Mucosa of gallbladder (tissue), 1 donor: ENCODE results near the gene ZNF454. TPM values are rescaled to one million over a fixed set of nuclear protein-coding genes. Genes with fewer than 3 reads are reported as not detected.

Experiments used
- DNase-seq: peaks from one replicate; pipeline ENCODE4 v3.0.0-alpha.2; 2020; ENCODE audit warnings: low spot score
- total RNA-seq: library from RNA; stranded (reverse); gene quantifications from one replicate; pipeline ENCODE4 v1.2.1, GENCODE V29; 2021
- donor health status: DM: no; HTN: no; CAD: no.

Gene ZNF454
- 5.6 TPM for total RNA-seq

DNA sequence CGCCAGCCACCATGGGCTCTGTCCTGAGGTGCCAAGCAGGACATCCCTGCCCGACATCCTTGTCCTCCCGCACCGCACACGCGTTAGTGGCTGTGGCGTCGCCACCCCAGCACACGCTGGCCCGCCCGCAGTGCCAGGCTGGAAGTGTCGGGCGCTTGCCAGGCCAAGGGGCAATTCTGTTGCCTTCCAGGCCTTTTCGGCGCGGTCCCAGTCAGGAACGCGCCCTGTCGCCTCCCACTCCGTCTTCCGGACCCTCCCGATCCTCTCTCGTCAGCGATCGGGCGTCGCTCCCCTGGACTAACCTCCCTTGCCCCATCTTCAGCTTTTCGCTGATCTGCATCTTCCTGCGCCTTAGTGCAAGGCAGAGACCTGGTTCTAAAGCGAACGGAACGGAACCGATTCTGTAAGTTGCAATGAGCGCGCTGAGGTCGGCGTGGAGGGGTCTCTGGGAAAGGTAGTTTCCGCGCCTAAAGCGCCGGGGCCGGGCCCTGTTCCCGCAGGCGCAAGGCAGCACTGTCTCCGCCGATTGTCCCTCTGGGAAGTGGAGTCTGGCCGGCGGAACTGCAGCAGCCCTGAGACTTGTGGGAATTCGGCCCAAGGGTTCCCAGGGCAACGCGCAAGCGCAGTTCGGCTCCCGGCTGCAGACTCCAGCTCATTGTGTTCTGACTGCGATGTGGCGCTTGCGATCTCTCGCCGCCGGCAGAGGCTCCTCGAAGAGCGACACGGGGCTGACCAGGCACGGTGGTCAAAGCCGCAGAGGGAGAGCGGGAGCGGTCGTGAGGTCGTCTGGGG, at the start of gene ZNF454:
TSS of gene ZNF454 (plus strand) at position 630 of the 792 bp plus-strand sequence. CDS start 1,594 bp downstream, outside the sequence.
- DNase-seq = peak; percentile 95

GRCh38 chr5:178895615-178896571, 45.1 kb upstream of the ZNF454 start, which contains the start of gene ZFP2:
Gene ZFP2, plus strand, starts transcription at chr5:178895913. Its CDS starts 35,401 bp downstream, at chr5:178931314.
- peak; percentile 62 for DNase-seq

- no peak for DNase-seq
Observed at GRCh38 chr5:178899289-178899688, 41.7 kb upstream of the ZNF454 start.

GRCh38 chr5:178902849-178903248, 38.1 kb upstream of the ZNF454 start:
- DNase-seq = no peak

- DNase-seq = no peak
Observed at GRCh38 chr5:178931846-178932760, 8.9 kb upstream of the ZNF454 start.

DNA sequence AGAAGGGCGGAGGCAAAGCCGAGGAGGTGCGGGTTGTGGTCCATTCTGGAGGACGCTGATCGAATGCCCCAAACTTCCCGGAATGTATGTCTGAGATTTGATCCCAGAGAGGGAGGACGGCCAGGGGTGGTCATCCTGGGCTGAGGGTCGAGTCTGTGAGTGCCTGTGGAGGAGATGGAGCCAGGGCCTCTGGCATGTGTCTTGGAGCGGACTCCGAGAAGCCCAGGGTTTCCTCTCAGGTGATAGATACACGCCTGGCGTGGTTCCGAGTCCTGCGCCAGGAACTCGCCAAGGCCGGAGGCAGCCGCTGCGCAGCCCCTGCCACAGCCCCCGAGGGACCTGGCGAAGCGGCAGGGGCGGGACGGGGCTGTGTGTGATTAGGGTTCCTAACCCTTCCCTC, 363 bp downstream of the ZNF454 start:
- no peak for DNase-seq

DNA sequence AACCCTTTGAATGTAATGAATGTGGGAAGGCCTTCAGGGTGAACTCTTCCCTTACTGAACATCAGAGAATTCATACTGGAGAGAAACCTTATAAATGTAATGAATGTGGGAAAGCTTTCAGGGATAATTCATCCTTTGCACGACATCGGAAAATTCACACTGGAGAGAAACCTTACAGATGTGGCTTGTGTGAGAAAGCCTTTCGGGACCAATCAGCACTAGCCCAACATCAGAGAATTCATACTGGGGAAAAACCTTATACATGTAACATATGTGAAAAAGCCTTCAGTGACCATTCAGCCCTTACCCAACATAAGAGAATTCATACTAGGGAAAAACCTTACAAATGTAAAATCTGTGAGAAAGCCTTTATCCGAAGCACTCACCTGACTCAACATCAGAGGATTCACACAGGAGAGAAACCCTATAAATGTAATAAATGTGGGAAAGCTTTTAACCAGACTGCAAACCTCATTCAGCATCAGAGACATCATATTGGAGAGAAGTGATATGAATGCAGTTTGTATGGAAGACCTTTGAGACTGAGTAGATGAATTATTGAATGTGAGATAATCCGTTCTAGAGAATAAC, 24.6 kb downstream of the ZNF454 start:
- DNase-seq = no peak

DNA sequence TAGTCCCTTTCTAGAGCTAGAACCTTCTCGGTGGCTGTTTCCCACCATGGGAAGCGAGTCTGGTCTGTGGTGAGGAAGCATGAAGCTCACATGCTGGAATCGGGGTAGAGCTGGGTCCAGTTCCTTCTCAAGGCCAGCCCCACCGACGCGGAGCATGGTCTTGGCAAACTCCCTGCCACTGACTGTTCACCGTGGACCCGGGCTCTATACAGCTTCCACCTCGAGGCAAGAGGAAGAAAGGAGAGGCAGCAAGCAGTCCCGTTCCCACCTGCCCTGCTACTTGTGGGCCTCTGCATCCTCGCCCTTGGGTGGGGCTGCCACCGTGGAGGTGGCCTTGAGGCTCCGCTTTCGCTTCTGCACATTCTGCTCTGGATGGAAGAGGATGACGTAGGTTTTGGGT, 40.4 kb downstream of the ZNF454 start:
- no peak for DNase-seq

DNA sequence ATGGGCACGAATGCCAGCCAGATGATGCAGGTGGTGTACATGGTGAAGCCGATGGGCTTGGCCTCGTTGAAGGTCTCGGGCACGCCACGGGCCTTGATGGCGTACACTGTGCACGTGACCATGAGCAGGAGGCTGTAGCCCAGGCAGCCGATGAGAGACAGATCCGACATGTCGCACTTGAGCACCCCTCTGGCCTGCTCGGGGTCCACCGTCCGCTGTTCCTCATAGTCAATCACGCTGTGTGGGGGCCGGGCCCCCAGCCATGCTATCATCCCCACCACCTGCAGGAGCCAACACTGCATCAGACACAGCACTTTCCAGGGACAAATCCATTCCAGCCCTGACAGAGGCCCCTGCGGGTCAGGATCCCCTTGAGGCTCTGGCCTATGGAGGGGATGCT, 41.9 kb downstream of the ZNF454 start:
- DNase-seq = no peak

- no peak for DNase-seq
Observed at GRCh38 chr5:178983728-178984127, 42.7 kb downstream of the ZNF454 start.

GRCh38 chr5:178984145-178985072, 43.4 kb downstream of the ZNF454 start:
- DNase-seq = no peak

DNA sequence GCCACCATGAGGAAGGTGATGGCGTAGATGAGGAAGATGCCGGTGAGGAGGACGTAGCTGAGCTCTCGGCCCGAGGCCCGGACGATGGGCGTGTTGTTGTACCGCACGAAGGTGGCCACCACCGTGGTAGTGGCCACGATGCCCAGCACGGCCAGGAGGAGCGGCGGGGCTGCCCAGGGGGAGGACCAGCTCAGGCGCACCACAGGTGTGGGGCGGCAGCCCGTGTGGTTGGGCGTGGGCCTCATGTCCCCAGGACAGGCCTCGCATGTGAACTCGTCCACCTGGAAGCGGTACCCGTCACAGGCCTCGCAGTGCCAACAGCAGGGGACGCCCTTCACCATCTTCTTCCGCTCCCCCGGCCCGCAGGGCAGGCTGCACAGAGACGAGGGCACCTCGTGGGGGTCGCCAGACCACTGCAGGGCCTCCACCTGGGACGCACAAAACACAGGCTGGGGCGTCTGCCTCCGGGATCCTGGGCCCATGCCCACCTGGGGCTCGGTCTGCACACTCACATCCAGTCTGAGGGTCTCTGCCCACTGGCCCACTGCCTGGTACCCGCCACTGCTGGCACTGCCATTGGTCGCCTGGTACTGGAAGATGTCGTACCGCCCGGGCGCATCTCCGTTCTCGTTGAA, 45.4 kb downstream of the ZNF454 start:
- no peak for DNase-seq

DNA sequence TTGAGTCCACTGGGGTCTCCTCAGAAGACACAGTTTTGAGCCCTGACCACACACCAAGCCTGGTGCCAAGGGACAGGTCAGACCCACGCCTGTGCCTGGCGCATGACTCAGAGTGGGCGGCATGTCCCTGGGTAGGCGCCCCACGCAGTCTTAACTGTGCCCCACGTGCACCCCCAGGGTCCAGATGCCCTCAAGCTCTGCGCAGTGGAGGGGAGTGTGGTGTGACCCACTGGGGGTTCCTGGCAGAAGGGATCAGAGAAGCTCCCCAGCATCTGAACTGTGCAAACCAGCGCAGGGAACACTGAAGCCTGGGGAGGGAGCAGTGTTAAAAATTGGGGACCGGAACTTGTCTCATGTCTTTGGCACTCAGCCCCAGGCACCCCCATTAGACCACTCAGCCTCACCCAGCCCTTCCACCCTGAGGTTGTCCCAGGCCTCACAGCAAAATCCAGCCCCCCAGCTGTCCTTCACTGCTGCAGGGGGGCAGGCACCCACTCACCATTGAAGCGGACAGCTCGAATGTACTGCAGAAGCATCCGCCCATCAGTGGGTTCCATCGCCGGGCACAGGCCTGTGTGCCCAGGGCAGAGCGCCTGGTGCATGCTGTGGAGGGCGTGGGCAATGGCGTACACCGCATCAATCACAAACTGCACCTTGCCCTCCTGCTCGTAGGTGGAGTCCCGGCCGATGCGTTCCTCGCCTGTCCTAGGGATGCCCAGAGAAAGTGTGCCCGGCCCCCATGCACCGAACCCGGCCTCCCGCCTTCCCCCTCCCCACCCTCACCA, 47.6 kb downstream of the ZNF454 start:
- DNase-seq = no peak

GRCh38 chr5:178989311-178989710, 48.3 kb downstream of the ZNF454 start:
- DNase-seq = no peak

GRCh38 chr5:178990491-178990890, 49.5 kb downstream of the ZNF454 start:
- DNase-seq = no peak

GRCh38 chr5:178991190-178992145, 50.5 kb downstream of the ZNF454 start:
- DNase-seq = no peak

GRCh38 chr5:178992291-178992895, 51.4 kb downstream of the ZNF454 start:
- DNase-seq = no peak
